Stimulated activated CD4-positive, alpha-beta T cell treated with anti-CD3 and anti-CD28 coated beads, Interleukin-1b, Interleukin-23, amount 100 ng/mL, for 48 hours (primary cell): ENCODE data around the gene BTF3.
"Not testable (repeated sequence)": the region's sequence is repeated elsewhere in the genome, so short reads cannot be mapped to it uniquely, and the experiment has no call there.

Experiments
- DNase-seq: peaks from one replicate; pipeline ENCODE4 v3.0.0-alpha.2; 2020

Gene BTF3

DNA sequence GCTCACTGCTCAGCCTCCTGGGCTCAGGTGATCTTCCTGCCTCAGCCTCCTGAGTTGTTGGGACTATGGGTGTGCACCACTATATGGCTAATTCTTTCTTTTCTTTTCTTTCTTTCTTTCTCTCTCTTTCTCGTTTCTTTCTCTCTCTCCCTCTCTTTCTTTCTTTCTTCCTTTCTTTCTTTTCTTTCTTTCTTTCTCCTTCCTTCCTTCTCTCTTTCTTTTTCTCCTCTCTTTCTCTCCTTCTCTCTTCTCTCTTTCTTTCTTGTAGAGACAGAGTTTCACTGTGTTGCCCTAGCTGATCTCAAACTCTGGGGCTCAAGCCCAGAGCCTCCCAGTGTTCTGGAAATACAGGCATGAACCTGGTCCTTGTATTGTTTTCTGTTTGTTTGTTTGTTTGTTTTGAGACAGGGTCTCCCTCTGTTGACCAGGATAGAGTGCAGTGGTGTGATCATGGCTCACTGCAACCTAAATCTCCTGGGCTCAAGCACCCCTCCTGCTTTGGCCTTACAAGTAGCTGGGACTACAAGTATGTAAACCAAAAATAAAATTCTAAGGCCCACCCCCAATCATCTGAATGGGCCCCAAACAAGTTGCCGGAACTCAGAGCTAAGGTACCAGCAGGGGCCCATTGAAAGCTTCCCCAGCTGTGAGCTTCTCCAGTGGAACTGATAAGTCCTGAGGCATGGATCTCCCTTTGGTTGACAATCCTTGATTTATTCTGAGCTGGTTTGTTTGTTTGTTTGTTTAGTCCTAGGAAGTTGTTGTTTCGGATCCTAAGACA lies 11.9 kb upstream of the BTF3 start:
- no peak for DNase-seq

DNA sequence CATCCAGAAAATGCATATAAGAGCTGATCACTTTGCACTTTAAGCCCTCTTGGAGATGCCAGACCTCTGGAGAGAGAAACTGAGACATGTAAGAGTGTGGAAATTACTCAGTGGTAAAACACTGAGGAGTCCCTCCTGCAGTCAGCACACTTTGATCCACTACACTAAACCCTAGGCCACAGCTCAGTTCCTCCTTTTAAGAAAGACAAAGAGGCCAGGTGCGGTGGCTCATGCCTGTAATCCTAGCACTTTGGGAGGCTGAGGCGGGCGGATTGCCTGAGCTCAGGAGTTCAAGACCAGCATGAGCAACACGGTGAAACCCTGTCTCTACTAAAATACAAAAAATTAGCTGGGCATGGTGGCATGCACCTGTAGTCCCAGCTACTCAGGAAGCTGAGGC lies 11.0 kb upstream of the BTF3 start:
- DNase-seq, result not testable (repeated sequence)

- DNase-seq, result no peak
These were observed 10.4 kb upstream of the BTF3 start for GRCh38 chr5:73487815-73488214.

GRCh38 chr5:73488806-73489205 lies 9.4 kb upstream of the BTF3 start:
- no peak for DNase-seq

DNA sequence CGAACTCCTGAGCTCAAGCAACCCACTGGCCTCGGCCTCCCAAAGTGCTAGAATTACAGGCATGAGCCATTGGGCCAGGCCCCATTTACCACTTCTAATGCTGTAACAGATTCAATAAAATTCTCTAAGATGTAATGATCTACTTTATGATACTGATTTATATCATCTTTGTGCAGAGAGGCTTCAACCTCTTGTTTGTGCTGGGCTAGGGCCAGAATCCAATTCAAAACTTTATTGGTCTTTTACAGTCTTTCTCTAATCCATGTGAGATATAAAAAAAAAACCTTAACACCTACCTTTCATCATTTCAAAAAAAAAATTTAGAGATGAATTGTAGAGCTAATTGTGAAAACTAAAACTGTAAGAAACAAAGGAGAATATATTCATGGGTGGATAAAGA lies 8.2 kb upstream of the BTF3 start:
- no peak for DNase-seq

DNA sequence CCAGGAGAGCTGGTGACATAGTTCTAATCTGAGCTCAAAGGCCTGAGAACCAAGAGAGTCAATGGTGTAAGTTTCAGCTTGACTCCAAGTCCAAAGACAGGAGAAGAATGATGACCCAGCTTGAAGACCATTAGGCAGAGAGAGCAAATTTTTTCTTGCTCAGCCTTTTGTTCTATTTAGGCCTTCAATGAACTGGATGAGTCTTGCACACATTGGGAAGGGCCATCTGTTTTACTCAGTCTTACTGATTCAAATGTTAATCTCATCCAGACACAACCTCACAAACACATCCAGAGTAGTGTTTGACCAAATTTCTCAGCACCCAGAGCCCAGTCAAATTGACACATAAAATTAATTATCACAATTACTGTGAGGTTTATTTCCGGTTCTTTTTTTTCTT lies 7.1 kb upstream of the BTF3 start:
- no peak for DNase-seq

DNA sequence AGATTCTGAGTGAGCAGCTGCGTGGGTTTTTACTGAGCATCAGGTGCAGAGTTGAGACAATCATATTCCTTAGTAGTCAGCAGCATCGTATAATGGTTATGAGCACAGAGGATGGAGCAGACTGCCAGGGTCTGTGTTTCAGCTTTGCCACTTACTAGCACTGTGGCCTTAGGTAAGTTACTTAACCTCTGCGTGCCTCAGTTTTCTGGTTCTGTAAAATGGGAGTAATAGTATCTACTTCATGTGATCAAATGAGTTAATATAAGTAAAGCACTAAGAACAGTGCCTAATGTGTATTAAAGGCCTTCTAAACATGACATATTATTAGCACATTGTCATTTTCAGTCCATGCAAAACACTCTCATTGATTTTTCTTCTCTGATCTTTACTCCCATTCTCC lies 4.8 kb upstream of the BTF3 start:
- no peak for DNase-seq

GRCh38 chr5:73494721-73495120 lies 3.5 kb upstream of the BTF3 start:
- DNase-seq, result no peak

DNA sequence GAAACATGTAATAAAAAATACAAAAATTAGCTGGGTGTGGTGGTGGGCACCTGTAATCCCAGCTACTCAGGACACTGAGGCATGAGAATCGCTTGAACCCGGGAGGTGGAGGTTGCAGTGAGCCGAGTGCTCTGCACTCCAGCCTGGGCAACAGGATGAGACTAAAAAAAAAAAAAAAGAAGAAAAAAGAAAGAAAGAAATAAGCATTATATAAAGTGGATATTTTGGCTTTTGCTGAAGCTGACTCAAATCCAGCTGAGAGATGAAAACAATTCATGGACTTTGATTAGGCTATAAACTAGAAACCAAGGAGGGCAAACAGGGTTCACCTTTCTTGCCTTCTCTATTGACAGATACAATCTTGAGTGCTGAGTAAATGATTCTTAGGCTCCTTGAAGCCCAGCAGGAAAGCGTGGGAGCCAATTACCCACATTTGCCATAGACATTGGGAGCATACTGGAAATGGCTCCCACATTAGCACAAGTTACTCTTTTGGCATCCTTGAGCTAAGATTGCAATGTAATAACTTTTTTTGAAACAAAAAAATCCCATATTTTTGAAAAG lies 2.4 kb upstream of the BTF3 start:
- no peak for DNase-seq

DNA sequence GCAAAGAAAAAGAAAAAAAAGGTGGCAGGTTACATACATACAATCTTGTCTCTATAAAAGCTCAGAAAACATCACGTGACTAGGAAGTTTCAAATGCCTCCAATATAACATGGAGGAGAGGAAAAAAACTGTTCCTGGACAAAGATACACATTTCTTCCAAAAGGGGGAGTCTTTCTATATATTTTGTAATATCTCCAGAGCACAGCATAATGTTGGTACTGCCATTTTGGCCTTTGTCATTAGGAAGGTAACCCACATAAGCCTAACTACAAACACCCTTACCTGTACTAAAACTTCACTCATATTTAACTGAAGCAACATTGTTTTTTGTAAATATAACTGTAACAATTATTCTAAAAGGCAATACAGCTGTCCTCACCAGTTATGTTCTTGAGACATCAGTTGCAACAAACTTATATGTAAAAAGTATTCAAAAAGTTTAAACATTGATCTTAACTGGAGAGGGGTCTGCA lies 1.2 kb upstream of the BTF3 start:
- no peak for DNase-seq

DNA sequence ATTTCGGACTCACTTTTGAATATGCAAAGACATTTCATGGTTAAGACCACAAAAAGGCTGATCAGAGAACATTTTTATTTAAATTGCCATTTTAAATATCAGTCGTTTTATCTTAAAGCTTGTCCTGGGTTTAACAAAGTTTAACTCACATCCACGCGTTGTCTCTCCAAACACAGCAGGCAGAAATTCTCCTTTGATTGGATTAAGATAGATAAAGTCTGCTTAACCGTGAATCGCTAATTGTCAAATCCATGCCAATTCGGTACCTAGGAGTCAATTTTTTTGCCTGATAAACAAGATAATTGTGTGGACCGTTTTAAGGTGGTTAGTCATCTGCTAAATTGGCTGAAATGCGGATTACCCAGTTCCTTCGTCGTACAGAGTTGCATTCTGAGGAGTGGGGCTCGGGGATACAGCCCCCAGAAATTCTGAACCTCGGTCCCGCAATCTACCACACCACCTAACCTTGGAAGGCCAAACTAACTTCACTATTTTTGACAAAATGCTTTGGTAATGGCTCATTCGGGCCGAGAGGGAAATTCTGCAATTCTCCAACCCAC lies 665 bp upstream of the BTF3 start:
- no peak for DNase-seq

GRCh38 chr5:73499187-73499586 lies 945 bp downstream of the BTF3 start:
- no peak for DNase-seq

GRCh38 chr5:73499756-73500155 lies 1.5 kb downstream of the BTF3 start:
- DNase-seq, result no peak

DNA sequence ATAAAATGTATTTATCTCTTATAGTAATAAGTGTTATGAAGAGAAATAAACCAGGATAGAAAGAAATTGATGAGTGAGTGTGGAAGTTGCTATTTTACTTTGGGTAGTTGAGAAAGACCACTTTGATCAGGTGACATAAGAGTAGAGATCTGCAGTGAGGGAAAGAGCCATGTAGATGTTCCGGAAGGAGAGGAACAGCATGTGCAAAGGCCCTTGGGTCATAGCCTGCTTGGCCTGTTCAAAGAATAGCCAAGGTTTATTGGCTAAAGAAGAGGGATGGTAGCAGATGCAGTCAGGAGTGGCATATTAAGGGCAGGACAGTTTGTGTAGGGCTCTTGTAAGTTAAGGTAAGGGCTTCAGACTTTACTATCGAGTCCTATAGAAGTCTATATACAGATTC lies 3.2 kb downstream of the BTF3 start:
- no peak for DNase-seq

DNA sequence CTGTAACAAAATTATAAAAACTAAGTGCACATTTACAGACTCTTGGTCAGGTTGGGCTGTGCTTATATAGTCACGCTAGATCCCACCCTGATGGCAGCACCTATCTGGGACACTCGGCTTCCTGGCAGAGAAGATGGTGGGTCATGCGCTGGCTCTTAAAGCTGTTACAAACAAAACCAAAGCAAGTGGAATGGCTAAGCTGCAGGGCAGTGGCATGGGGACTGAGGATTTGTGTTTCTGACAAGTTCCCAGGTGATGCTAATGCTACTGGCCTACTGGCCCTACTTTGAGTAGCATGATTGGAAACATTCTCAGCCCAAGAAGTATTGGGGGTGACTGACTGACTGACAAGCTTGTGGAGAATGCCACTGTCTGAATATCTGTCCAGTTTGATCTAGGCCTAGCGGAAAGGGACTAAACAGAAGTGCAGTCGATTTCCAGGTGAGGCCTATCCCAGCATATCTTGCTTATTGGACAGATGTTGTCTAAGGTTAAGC lies 8.3 kb downstream of the BTF3 start:
- no peak for DNase-seq

DNA sequence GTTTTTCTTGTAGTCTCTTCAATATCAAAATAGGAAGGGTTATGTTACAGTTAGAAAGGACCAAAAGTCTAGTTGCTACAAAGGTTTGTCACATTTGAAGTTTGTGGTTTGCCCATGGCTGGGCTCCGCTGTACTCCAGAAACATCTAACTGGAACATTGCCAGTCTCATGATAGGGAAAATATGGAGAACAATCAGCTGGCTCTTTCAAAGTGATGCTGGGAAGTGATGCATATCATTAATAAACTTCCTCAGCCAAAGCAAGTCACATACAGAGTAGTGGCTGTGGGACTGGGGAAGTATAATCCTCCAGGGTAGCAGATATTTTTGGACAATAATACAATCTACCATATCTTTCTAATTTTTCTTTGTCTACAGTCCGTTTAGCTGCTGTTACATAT lies 8.8 kb downstream of the BTF3 start:
- no peak for DNase-seq

DNA sequence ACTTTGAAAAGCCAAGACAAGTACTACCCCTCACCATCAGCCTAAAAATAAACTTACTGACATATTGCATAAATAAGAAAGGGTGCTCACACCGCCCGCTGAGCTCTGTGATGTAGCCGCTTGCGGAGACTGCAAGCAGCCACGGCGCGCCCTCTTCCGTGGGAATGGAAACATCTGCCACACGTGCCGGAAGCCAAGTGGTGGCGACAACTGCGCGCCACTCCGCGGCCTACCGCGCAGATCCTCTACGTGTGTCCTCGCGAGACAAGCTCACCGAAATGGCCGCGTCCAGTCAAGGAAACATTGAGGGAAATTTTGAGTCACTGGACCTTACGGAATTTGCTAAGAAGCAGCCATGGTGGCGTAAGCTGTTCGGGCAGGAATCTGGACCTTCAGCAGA lies 10.3 kb downstream of the BTF3 start:
- DNase-seq, result not testable (repeated sequence)

DNA sequence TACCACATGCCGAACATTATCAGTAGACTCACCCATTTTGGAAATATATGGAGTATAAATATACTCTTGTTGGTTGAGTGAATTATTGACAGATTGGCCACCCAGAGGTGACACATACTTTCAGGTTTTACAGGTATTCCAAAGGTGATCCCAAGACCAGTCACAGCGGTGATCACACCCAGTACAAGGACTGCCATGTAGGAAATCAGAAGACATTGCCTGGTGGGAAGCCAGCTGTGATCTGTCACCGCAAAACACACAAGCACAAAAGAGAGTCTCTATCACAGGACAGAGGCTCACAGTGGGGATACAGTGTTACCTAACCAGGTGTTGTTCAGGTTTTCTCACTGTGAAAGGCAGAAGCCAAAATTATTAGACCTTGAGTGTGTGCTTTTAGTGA lies 15.8 kb downstream of the BTF3 start:
- DNase-seq, result no peak

DNA sequence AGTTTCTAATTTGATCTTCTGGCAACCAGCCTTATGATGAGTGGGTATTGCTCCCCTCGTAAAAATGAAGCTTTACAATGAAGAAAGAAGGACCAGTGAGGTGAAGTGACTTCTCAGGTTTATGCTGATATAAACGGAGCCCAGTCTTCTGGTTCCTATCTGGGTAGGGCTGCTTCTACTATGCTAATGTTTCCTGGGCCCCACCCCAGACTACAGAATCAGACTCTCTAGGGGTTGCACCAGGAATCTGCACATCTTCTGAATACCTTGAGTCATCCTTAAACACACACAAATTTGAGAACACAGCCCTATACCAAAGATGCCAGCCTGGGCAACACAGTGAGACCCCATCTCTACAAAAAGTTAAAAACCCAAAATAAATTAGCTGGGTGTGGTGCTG lies 16.2 kb downstream of the BTF3 start:
- no peak for DNase-seq

GRCh38 chr5:73515232-73515631 lies 17.0 kb downstream of the BTF3 start:
- DNase-seq, result no peak

GRCh38 chr5:73519531-73520283 lies 21.5 kb downstream of the BTF3 start:
- DNase-seq, result peak; percentile 76

DNA sequence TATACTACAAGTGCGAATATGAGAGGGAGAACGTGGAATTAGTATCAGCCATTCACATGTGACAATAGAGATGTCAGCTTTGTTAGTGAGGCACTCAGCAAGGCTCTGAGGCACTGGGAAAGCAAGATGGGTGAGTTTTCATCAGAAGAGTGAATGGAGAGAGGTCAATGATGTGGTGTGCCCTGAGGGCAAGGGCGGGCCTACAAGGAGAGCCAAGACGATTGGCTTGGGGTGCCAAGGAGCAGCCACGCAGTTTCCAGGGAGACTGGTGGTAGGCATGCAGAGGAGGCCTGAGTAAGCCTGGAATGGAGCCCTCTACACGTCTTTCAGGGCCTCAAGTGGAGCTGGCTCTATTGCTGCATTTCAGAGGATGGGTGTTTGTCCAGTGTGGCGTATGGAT lies 24.7 kb downstream of the BTF3 start:
- no peak for DNase-seq

- DNase-seq, result no peak
These were observed 25.6 kb downstream of the BTF3 start for GRCh38 chr5:73523861-73524260.
